Tibial nerve (tissue), 4 donors: Measurements from ENCODE around the gene CD79A.

Experiments used
- CTCF ChIP-seq, 5 experiments: fragments of 200-600 bp in 3 of 5; fragments of 450-650 bp in 2 of 5; sonication (generic) in 3 of 5; IDR thresholded peaks; one replicate each; pipeline ENCODE4 v1.5.1; 2016 to 2019; ENCODE audit warnings: antibody characterized with exemption in 5 of 5, mild to moderate bottlenecking in 3 of 5, moderate library complexity in 2 of 5
- EP300 ChIP-seq, 2 donors: sonication (generic); formaldehyde crosslinking; IDR thresholded peaks; one replicate each; pipeline ENCODE4 v1.6.1; 2017; ENCODE audit warnings: antibody characterized with exemption in 2 of 2, mild to moderate bottlenecking in 1 of 2
- POLR2A ChIP-seq, 2 donors: fragments of 450-650 bp; IDR thresholded peaks; one replicate each; pipeline ENCODE4 v1.6.1; 2017; ENCODE audit warnings: antibody characterized with exemption in 2 of 2, mild to moderate bottlenecking in 2 of 2, moderate library complexity in 2 of 2

DNA sequence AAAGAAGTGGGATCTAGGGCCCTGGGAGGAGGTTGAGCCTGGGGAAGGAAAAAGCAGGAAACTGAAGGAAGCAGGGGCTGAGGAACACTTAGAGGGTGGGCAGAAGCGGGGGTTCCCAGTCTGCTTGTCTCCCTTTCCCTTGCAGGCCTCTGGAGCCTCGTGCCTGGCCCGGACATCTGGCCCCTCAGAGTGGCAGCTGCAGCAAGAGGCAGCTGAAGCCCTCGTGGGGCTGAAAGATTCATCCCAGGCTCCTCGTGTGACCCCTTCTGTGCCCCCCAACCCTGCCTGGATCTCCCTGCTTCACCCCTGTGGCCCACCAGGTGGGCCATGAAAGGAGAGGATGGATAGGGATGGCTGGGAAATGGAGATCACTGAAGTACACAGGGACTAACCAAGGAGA is 26.7 kb upstream of the CD79A start:
- TF ChIP-seq CTCF (IDR thresholded peaks at IDR 0.05) (no peak), POLR2A (IDR thresholded peaks at IDR 0.05) (no peak), EP300 (IDR thresholded peaks at IDR 0.05) (no peak)
